ENCODE data around the gene GPC5.
"Not testable (repeated sequence)": the region's sequence is repeated elsewhere in the genome, so short reads cannot be mapped to it uniquely, and the experiment has no call there.

GPC5 gene

DNA sequence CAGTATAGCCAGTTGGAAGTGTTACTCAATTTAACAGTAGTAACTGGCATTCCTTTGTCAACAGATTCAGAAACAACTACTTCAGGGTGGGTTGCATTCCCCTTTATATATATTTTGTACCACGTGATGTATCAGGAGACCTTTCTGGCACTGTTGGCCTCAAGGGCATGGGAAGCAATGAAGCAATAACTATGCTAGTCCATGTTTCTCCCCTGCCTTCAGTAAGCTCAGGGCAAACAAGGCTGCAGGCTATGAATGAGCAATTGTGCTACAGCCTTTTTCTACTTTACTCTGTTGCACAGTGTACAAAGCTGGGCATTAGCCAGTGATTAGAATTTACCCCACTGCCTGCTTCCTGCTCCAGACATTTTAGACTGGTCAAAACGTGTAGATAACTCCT lies 348.8 kb downstream of the GPC5 start:
- DNase-seq (no peak), ATAC-seq (replicated peaks) (no peak)
- Mint-ChIP-seq H3K4me1 (no peaks in the 10 kb centered on the region), H3K9me3 (peaks cover 3 to 9% of the 10 kb centered on the region in 2 donors), H3K36me3 (no peaks in the 10 kb centered on the region), H3K27me3 (no peaks in the 10 kb centered on the region), H3K27ac (no peak overlapping the region), H3K4me3 (no peak overlapping the region)

DNA sequence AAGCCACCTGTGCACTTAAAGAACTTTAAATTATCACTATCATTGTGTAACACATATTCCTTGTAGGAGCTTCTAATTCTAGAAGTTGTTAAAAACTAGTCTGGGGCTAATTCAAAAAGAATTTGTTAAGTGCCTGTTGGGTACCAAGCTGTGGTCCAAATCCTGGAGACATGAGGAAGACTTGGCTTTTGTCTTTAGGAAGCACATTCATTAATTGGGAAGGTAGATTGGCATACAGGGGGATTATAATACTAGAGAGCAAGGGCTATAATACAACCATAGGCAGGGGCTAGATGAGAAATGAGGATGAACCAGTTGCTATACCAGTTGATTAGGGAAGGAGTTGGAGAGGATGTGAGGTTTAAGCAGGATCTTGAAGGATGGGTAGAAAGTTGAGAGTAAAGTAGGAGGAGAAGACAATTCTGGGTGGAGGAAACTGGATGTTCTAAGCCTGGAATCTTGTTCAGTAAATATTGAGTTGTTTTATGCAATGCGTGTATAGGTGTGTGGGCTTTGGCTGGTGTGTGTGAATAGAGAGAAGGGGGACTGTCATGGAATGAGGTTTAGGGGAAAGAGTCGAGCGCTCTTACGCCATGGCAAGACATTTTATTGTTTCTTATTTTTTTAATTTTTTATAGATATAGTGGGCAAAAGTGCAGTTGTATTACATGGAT lies 350.1 kb downstream of the GPC5 start:
- no peak for ATAC-seq (replicated peaks)
- DNase-seq: no peak
- Mint-ChIP-seq H3K9me3 (peaks cover 3 to 9% of the 10 kb centered on the region in 2 donors), H3K27ac (no peak overlapping the region), H3K27me3 (no peaks in the 10 kb centered on the region), H3K36me3 (no peaks in the 10 kb centered on the region), H3K4me1 (no peaks in the 10 kb centered on the region), H3K4me3 (no peak overlapping the region)

DNA sequence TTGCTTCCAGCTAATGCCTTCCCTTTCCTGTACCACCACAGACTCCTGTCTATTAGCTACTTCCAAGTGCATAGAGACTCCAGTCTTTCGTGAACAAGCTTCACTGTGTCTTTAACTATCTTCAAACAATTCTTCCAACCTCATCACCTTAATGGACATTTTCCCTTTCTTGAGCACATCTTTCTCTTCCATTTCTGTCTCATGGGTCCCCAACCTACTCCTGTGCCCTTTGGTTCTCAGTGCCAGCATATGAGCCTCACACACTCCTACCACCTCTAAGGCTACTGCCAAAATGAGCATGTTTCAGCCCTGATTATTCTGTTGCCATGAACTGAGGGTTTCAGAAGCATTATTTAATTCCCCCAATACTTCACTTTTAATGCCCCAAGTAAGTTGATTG lies 360.3 kb downstream of the GPC5 start:
- Mint-ChIP-seq H3K27me3 (no peaks in the 10 kb centered on the region), H3K4me1 (no peaks in the 10 kb centered on the region), H3K9me3 (peaks cover 0 to 5% of the 10 kb centered on the region in 2 donors), H3K36me3 (no peaks in the 10 kb centered on the region), H3K27ac (no peak overlapping the region), H3K4me3 (no peak overlapping the region)
- ATAC-seq (replicated peaks) (no peak), DNase-seq (no peak)

DNA sequence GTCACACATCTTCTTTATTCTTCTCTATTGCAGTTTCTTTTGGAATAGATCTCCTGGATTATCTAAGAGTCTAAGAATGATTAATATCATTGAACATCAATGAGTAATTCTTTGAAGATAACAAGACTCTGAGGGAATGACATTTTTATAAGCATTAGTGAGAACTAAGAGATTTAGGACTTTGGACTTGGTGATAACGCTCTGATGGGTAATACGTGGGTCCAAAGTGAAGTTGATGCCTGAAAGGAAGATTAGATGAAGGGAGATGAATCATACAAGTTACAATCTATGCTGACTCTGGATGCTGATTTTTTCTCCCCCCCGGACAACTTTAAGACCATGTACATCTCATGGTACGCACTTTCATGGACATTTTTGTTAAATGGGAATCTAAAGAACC lies 364.5 kb downstream of the GPC5 start:
- no peak for ATAC-seq (replicated peaks)
- H3K4me3 Mint-ChIP-seq: no peak overlapping the region
- peaks cover 6 to 8% of the 10 kb centered on the region in 2 donors for H3K9me3 Mint-ChIP-seq
- H3K36me3 Mint-ChIP-seq: no peaks in the 10 kb centered on the region
- no peaks in the 10 kb centered on the region for H3K27me3 Mint-ChIP-seq
- DNase-seq: no peak
- H3K27ac Mint-ChIP-seq: no peak overlapping the region
- no peaks in the 10 kb centered on the region for H3K4me1 Mint-ChIP-seq

DNA sequence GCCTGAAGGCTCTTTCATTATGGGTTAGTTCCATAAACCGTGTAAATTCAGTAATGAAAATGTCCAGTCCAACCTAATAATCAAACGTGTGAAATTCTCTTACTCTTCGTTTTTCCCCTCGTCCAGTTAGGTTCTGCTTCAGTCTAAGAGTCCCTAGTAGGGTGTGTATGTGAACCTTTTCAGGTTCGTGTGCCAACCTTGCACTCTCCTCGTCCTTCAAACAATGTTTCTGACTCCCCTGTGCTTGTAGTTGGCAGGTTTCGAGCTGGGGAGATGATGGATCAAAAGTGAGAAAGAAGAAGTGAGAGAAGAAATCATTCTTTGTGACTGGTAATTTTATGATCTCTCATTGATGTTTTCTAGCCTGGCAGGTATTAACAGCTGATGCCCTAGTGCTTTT lies 366.1 kb downstream of the GPC5 start:
- no peak for ATAC-seq (replicated peaks)
- H3K36me3 Mint-ChIP-seq: no peaks in the 10 kb centered on the region
- H3K4me1 Mint-ChIP-seq: no peaks in the 10 kb centered on the region
- H3K27me3 Mint-ChIP-seq: no peaks in the 10 kb centered on the region
- no peak overlapping the region for H3K4me3 Mint-ChIP-seq
- no peak overlapping the region for H3K27ac Mint-ChIP-seq
- DNase-seq: no peak
- H3K9me3 Mint-ChIP-seq: peaks cover 4 to 8% of the 10 kb centered on the region in 2 donors

- Mint-ChIP-seq H3K27ac (no peak overlapping the region), H3K27me3 (no peaks in the 10 kb centered on the region), H3K4me3 (no peak overlapping the region), H3K9me3 (peaks cover 6 to 8% of the 10 kb centered on the region in 2 donors), H3K36me3 (no peaks in the 10 kb centered on the region), H3K4me1 (no peaks in the 10 kb centered on the region)
- ATAC-seq (replicated peaks) (no peak), DNase-seq (no peak)
These were observed 369.2 kb downstream of the GPC5 start for GRCh38 chr13:91767651-91768050.

DNA sequence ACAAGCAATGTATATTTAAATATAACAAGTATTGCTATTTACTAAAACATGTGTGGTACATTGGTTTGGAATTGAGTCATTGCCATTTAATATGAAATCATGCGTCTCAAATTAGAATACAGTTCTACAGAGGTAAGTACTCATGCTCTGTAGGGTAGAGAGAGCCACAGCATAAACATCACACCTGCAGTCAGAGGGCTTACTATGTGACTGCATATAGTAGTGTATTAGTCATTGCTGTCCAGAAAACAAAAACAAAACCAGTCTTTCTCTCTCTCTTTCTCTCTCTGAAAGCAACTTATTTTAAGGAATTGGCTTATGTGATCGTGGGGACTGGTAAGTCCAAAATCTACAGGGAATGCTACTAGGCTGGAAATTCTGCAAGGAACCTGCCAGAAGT lies 370.3 kb downstream of the GPC5 start:
- H3K27ac Mint-ChIP-seq: no peak overlapping the region
- no peak for ATAC-seq (replicated peaks)
- no peak overlapping the region for H3K4me3 Mint-ChIP-seq
- no peaks in the 10 kb centered on the region for H3K36me3 Mint-ChIP-seq
- no peaks in the 10 kb centered on the region for H3K4me1 Mint-ChIP-seq
- peaks cover 5 to 8% of the 10 kb centered on the region in 2 donors for H3K9me3 Mint-ChIP-seq
- no peaks in the 10 kb centered on the region for H3K27me3 Mint-ChIP-seq
- no peak for DNase-seq

- no peak overlapping the region for H3K4me3 Mint-ChIP-seq
- peaks cover 0 to 4% of the 10 kb centered on the region in 2 donors for H3K9me3 Mint-ChIP-seq
- H3K27ac Mint-ChIP-seq: no peak overlapping the region
- no peaks in the 10 kb centered on the region for H3K4me1 Mint-ChIP-seq
- no peaks in the 10 kb centered on the region for H3K36me3 Mint-ChIP-seq
- no peaks in the 10 kb centered on the region for H3K27me3 Mint-ChIP-seq
- DNase-seq (no peak), ATAC-seq (replicated peaks) (no peak)
These were observed 372.8 kb downstream of the GPC5 start for GRCh38 chr13:91771229-91771628.

DNA sequence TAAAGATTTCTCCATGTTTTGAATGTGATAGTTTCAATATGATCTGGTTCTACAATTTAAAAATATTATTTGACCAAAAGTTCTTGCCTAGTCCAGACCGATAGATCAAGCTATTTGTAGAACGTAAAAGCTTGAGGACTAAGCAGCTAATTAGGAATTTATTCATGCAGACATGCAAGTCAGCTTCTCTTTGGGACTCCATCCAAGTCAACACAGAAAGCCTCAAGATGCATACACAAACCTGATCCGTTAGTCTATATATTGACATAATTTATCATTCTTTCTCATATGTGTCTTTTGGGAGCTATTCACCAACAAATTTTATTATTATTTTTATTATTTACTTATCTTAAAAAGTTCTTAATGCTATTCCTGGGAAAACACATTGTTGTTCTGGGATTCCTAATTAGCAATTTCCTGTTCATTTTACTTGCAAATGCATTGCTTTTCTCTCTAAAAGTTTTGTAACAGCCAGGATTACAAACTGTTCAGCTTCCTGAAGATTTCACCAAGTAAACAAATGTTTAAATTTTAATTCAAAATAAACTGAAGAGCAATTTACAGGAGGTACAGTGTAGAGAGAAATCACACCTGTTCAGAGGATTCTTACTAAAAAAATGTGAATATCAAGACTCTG lies 375.3 kb downstream of the GPC5 start:
- ATAC-seq (replicated peaks) (no peak), DNase-seq (no peak)
- Mint-ChIP-seq H3K4me1 (no peaks in the 10 kb centered on the region), H3K4me3 (no peak overlapping the region), H3K27me3 (no peaks in the 10 kb centered on the region), H3K27ac (no peak overlapping the region), H3K9me3 (peaks cover 0 to 4% of the 10 kb centered on the region in 2 donors), H3K36me3 (no peaks in the 10 kb centered on the region)

- DNase-seq (no peak), ATAC-seq (replicated peaks) (no peak)
- Mint-ChIP-seq H3K4me1 (no peaks in the 10 kb centered on the region), H3K4me3 (no peak overlapping the region), H3K9me3 (peaks cover 0 to 4% of the 10 kb centered on the region in 2 donors), H3K36me3 (no peaks in the 10 kb centered on the region), H3K27ac (no peak overlapping the region), H3K27me3 (no peaks in the 10 kb centered on the region)
These were observed 376.0 kb downstream of the GPC5 start for GRCh38 chr13:91774397-91774796.

DNA sequence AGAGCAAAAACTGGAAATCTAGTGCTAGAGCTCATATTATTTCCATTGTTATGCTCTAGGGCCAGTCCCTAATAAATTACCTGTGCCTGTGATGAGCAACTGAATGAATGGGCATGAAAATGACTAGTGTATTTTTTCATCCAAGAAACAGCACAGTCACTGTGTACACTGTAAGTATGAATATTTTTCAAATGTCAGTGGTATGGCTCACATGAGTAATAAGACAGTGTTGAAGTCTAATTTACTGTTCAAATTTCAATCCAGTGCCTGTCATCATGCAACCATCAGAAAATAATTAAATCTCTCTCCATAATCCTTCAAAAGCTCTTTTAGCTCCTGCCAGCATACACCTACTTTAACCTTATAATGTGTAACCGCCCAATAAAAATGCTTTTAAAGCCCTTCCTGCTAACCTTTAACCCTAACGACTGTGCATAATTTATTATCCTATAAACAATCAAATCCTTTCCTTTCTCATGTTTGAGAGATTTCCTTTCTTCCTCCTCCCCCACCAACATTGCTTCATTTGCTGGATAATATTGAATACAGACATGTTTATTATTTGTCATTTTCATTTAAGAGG lies 378.3 kb downstream of the GPC5 start:
- Mint-ChIP-seq H3K36me3 (no peaks in the 10 kb centered on the region), H3K4me3 (no peak overlapping the region), H3K4me1 (no peaks in the 10 kb centered on the region), H3K9me3 (peaks cover 0 to 5% of the 10 kb centered on the region in 2 donors), H3K27ac (no peak overlapping the region), H3K27me3 (no peaks in the 10 kb centered on the region)
- no peak for DNase-seq
- ATAC-seq (replicated peaks): no peak

DNA sequence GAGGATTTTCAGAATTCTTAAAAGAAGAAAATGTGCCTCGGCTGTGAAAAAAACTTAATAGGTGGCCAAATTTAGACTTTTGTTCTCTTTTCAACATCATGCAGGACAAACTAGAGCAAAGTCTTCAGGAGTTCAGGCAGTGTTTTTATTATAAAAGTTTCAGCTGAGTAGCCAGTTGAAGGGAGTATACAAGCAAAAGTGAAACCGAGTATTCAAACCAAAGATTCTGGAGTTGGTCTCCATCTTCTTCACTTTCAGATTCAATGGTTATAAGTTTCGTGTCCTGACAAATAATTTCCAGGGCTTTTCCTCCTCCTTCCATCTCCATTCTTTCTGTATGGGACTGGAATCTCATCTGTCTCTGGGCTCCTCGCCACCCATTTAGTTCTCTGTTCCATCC lies 379.7 kb downstream of the GPC5 start:
- ATAC-seq (replicated peaks): no peak
- DNase-seq: no peak
- no peaks in the 10 kb centered on the region for H3K36me3 Mint-ChIP-seq
- no peaks in the 10 kb centered on the region for H3K4me1 Mint-ChIP-seq
- H3K9me3 Mint-ChIP-seq: peaks cover 0 to 3% of the 10 kb centered on the region in 2 donors
- no peak overlapping the region for H3K4me3 Mint-ChIP-seq
- H3K27me3 Mint-ChIP-seq: no peaks in the 10 kb centered on the region
- no peak overlapping the region for H3K27ac Mint-ChIP-seq

DNA sequence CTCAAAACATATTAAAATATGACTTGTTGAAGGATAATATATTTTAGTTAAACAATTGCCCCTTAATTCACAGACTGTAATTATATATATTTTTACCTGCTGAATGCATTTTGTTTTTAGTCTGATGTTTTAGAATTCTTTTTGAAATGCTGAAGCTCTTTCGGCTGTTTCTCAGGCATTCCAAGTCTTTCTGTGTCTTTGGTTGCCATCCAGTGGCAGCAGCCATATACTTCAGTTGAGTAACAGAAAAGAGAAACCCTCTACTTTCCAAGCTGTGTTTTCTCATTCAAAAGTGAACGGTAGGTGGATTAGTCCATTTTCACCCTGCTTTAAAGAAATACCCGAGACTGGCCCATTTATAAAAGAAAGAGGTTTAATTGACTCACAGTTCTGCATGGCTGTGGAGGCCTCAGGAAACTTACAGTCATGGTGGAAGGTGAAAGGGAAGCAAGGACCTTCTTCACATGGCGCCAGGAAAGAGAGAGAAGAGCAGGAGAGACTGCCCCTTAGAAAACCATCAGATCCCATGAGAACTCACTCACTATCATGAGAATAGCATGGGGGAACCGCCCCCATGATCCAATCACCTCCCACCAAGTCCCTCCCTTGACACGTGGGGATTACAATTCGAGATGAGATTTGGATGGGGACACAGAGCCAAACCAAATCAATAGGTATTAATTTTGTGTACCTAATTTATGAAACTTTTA lies 383.7 kb downstream of the GPC5 start:
- not testable (repeated sequence) for H3K36me3 Mint-ChIP-seq; H3K4me3 Mint-ChIP-seq; H3K27me3 Mint-ChIP-seq; H3K27ac Mint-ChIP-seq; H3K4me1 Mint-ChIP-seq; DNase-seq; H3K9me3 Mint-ChIP-seq; ATAC-seq (replicated peaks)

- Mint-ChIP-seq H3K27ac (no peak overlapping the region), H3K4me1 (peaks cover 0 to 4% of the 10 kb centered on the region in 2 donors), H3K4me3 (no peak overlapping the region), H3K36me3 (no peaks in the 10 kb centered on the region), H3K27me3 (no peaks in the 10 kb centered on the region), H3K9me3 (peaks cover 4 to 5% of the 10 kb centered on the region in 2 donors)
- DNase-seq: no peak
- ATAC-seq (replicated peaks): peak in 1 of 2 donors; percentile 16
These were observed 387.2 kb downstream of the GPC5 start for GRCh38 chr13:91785431-91786119.
